ENCODE results near the gene NPAS4. TPM values are rescaled to one million over a fixed set of nuclear protein-coding genes. Genes with fewer than 3 reads are reported as not detected.
A peak's percentile ranks its signal among the peaks of the same experiment; 100 is the strongest.

Gene NPAS4
- total and polyA plus RNA-seq, 9 of the 15 experiments (the other 6 are each of a cell fraction or from before 2014, with no cell fraction given): not detected

DNA sequence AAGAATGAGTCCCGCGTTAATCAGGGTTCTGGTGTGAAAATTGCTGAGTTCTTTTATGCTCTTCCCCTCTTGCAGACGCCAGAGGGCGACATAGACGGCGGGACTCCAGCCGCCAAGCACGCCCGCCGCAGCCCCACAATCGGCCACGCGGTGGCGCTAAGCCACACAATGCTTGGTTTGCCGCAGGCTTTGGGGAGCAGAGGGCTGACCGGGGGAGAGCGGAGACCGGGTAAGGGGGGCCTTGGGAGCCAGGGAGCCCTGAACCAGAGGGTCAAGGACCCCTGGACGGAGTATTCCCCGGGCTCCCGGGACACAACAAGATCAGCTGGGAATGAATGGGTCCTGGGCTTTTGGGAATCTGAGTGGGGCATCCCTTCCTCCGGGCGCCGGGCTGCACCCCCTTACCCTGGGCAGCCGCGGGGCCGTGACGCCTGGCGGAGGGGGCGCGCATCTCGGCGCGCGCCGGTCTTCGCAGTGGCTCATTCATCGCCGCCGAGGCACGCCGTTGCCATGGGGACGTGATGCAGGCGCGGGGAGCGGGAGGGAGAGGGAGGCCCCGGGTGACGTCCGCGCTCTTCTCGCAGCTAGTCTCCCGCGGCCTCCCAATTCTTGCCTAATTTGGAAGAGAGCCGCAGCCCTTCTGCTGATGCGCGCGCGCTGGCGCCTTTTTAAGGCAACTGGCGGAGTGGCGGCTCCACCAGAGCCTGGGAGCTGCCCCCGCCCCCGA, 12.2 kb upstream of the NPAS4 start (continued):
- TF ChIP-seq, protein P1, sequence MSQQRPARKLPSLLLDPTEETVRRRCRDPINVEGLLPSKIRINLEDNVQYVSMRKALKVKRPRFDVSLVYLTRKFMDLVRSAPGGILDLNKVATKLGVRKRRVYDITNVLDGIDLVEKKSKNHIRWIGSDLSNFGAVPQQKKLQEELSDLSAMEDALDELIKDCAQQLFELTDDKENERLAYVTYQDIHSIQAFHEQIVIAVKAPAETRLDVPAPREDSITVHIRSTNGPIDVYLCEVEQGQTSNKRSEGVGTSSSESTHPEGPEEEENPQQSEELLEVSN (IDR thresholded peaks at IDR 0.05; ENCODE audit: borderline replicate concordance in 1 of 2, extremely low read depth in 1 of 2, insufficient read depth in 1 of 2, insufficient read length in 1 of 2, low read depth in 1 of 2, low read length in 1 of 2, poor library complexity in 1 of 2, severe bottlenecking in 1 of 2): peak in 1 of 2 experiments; percentile 9
- TF ChIP-seq RAD21 (CRISPR knock-in tag; conservative IDR thresholded peaks at IDR 0.05 in 1 of 2, IDR thresholded peaks at IDR 0.05 in 1 of 2) (peak; percentile 100), BHLHE40 (IDR thresholded peaks at IDR 0.05; ENCODE audit: low read length) (peak; percentile 53; the same call in 1 of the 2 replicates), SMC3 (conservative IDR thresholded peaks at IDR 0.05; ENCODE audit: insufficient read depth, low read depth, low read length) (peak; percentile 100), JUN (IDR thresholded peaks at IDR 0.05; ENCODE audit: borderline replicate concordance, low read depth, low read length) (0 out of 2 replicates have a peak, but pooled peaks have one; percentile 29), JUN (CRISPR knock-in tag; IDR thresholded peaks at IDR 0.05; ENCODE audit: borderline replicate concordance) (no peak)
- TF ChIP-seq, protein P2, sequence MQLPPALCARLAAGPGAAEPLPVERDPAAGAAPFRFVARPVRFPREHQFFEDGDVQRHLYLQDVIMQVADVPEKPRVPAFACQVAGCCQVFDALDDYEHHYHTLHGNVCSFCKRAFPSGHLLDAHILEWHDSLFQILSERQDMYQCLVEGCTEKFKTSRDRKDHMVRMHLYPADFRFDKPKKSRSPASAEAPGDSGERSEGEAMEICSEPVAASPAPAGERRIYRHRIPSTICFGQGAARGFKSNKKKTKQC (CRISPR knock-in tag; IDR thresholded peaks at IDR 0.05): peak; percentile 25; the same call in 1 of the 2 replicates
